ENCODE results near the gene TRAK1.

GRCh38 chr3:42068303-42069088, 22.7 kb upstream of the TRAK1 start:
- TF ChIP-seq CTCF (IDR thresholded peaks at IDR 0.05) (no peak), EP300 (IDR thresholded peaks at IDR 0.05) (no peak)
